HG03097 (cell line): ENCODE data around the gene CRELD2.

ENCODE experiments used
- ATAC-seq: cut with Tn5 transposase; IDR thresholded peaks from one replicate; pipeline ENCODE4 v1.9.1; 2021; ENCODE audit not compliant: unreplicated experiment, low FRiP score

The CRELD2 gene

DNA sequence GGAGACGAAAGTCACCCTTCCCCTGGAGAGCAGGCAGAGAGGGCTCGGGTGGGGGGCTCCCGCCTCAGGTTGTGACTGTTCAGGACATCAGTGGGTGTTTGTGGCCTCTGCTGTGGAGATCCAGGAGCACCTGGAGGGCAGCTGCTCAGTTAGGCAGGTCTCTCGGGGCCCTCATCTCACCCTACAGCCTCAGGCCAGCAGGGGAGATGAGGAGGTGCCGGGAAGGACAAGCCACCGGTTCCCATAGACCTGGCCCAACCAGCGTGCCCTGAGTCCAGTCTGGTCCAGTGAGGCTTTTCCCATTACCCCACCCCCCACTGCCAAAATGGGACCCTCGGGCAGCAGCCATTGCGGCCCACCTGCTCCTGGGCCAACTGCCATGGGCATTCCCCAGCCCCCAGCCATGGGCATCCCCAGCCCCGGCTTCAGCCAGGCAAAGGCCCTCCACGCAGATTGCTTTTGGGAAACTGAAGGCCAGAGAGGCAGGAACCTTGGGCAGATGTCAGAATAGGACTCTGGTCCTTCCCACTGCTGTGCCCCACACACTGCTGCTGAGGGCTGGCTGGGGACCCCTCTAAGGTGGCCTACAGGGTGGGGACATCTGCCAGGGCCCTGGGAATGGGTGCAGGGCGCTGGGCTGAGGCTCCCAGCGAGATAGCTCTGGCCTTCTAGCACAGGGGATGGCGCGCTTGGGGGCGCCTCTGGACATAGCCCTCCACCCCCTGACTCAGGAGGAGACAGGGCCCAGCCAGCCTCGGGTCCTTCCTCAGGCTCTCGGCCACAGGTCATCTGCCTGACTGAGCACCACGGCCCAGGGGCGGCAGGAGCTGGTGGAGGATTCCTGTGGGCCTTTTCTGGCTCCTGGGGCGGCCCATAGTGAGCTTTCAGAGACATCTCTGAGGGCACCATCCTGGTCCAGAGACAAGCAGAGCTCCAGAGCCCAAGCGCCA, 46.9 kb downstream of the CRELD2 start:
- no peak for ATAC-seq

DNA sequence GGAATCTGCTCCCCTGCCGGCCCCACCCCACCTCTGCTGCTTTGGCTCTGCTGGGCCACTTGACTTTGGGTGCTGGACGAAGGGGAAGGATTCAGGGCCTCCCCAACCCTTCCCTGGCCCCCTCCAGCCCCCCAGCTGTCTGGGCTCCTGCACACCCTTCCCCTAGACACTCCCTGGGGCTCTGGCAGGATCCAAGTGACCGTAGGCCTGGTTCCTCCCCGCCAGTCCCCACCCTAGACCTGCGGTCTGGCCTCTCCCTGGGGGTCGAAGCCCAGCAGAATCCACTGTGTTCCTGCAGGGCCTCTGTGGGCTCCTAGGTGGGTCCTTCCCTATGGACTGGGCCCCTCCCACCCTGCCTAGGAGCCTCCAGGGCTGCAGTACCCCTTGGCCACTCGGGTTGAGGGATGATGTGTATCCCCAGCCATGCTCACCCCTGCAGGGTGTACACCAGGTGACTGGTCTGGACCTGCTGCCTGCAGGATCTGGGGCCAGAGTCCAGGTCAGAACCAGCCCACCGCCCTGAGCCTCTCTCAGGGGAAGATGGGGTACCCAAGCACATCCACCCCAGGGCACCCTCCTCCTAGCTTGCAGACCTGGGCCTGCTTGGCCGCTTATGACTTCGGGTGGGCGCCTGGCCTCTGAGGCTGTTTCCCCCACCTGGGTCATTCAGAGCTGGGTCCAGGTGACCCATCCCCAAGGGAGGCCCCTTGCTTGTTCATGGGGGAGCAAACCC, 47.8 kb downstream of the CRELD2 start:
- ATAC-seq = no peak

DNA sequence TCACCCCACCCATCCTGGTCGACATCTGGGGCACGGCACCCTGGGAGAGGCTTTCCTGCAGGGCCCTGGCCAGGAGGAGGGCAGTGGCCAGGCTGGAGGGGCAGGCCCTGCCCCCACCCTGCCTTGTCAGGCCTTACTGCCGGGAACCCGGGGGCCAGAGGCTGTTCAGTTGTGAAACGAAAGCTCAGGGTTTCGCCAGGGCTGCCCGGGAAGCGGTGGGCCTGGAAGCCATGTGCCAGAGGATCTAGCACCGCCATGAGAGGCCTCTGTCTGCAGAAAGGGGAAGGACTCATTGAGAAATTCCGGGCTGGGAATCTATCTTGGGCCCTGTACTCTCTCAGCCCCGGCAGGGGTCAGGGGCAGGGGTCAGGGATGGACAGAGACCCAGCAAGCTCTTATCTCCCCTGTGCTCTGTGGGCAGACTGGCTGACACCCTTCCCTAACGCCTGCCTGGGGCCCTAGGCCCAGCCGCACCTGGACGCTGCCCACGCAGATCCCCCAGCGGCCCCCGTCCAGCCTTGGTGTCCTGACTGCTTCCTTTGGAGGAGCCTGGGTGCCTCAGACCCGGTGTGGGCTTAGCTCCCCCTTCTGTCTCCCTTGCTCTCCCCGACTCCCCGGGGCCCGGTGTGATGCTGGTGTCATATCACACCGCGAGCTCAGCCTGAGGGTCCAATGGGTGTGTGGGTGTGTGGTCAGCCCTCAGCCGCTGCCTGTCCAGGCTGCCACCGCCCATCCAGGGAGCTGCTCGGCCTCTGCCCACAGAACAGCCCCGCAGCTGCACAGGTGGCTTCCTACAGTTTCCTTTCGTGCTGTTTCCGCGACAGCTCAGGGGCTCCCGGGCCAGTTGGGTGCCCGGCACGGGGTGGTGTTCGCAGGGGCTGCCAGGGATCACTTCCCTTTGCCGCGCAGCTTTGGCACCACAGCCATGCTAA, 48.6 kb downstream of the CRELD2 start:
- ATAC-seq = no peak

DNA sequence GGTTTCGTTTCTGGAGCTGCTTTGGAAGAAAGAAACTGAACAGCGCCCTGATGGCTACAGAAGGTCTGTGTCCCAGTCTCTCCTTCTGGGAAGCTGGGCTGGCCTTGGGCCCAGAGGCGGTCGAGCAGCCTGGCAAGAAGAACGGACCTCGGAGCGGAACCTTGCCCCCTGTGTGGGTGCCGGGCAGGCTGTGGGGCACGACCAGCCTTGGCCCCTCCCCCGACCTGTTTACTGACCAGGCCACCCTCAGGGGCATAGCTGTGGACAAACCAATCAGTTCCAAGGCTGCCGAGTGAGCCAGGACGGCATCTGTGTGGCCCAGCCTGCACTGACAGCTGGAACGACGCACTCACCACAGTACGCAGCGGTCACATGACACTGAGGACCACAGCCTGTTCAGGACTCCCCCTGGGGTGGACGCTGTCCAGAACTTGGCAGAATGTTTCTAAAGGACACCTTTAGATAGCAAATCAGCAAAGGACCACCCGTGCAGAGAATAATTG, 49.3 kb downstream of the CRELD2 start:
- ATAC-seq = no peak

DNA sequence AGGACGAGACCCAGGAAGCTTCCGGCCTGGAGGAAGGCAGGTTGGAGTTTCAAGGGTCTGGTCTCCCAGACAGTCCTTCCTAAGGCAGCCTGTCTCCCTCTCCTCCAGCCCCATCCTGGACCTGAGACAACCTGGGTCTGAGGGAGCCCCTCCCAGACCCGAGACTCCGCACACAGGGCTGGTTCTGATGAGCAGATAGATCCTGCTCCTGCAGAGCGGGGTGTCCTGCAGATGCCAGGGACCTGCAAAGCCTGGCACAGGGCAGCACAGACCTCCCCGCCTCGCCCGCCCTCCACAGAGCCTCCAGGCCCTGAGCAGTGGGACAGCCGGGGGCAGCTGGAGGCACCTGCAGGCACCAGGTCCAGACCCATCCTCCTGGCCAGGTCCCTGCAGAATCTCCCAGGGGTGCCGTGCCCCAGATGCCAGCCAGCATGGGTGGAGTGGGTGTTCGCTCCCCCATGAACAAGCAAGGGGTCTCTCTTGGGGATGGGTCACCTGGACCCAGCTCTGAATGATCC, 49.9 kb downstream of the CRELD2 start:
- no peak for ATAC-seq

GRCh38 chr22:49968831-49969661, 50.6 kb downstream of the CRELD2 start:
- no peak for ATAC-seq

- no peak for ATAC-seq
Observed at GRCh38 chr22:49969751-49970527, 51.5 kb downstream of the CRELD2 start.

DNA sequence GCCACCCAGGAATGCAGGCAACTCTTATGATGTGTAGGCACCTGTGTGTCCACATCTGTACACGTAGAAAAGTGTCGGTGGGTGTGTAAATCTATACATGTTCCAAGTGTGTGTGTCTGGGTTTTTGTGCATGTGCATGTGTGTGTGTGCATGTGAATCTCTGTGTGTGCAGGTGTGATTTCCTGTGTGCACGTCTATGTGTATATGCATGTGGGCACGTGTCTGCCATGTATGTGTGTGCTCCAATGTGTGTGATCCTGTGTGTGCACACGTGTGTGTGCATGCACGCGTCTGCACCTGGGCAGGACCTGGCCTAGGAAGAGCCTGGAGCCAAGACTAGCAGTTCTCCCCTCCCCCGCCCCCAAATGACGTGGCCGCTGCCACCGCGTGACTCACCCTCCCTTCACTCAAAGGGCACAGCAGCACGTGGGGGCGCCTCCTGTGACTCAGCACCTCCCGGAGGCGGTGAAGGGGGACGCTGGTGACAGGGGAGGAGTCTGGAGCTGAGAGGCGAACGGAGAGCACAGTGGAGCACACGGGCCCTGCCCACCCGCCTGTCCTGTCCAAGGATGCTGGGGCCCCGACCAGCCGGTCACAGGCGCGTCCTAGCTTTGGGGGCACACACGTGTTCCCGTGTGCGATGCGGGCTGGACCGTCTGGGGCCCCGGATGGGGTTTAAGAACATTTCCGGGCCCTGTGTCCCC, 52.2 kb downstream of the CRELD2 start:
- ATAC-seq = peak; percentile 47

DNA sequence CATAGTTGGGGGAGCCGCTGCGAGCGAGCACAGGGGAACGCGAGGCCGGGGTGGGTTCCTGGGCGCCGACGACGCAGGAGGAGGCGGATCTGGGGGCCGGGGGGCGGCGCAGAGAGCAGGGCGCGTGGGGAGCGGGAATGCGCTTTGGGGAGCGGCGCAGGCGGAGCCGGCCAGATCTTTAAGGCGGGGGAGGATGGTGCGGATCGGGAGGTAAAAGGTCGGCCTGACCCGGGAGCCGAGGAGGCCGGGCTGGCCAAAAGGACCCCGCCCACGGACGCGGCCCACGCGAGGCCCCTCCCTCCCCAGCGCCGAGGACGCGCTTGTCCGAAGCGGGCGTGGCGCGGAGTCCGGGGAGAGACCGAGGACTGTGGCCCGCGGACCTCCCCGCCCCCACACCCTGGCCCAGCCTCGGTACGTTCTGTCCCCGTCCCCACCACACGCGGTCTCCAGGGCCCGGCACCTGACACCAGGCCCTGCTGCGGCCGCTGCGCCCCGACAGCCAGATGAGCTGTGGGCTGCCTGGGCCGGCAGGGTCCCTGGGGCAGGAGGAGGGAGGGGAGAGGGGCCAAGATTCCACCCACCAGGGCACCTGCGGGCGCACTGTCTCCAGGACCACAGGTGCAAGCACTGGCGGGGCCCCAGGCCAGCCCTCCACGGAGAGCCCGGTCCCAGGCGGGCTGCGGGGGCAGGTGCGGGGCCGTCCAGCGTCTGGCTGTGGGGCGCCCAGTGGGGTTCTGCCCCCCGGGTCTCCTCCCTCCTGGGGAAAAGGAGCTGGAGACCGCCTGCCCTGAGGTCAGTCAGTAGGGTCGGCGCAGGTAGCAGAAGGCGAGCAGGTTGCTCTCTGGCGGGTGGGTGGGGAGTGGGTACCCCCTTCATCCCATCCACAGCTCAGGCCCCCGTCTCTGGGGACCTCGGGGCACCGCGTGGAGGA, 53.1 kb downstream of the CRELD2 start:
- ATAC-seq = peak; percentile 12

DNA sequence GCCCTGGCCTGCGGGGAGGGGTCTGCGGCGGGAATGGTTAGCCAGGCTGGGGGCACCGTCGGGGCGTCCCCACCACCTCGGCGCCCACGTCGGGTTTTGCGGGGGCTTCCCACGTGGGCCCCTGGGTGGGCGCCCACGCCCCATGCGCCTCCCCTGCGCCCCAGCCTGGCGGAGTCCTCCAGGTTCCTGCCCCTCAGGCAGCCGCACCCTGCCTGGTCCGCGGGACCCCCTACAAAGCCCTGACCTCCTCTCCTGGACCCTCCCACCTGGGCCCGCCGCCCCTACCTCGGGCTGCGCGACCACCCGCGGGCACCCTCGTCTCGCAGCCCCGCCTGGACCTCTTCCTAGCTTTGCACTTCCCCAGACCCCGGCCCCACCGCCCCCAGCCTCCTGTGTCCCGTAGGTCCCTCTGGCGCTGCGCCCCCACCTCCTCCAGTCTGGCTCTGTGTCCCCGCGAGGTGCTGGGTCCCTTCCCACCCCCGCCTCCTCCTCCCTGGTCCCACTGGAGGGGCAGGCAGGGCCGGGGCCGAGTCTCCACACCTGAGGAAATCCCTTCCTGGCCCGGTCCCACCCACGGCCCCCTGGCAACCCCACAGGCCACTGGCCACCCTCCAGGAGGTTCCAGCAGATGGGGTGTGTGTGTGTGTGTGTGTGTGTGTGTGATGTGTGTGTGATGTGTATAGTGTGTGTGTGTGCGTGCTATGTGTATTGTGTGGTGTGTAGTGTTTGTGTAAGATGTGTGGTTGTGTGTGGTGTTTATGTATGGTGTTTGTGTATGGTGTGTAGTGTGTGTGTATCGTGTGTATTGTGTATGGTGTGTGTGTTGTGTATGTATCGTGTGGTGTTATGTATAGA, 54.0 kb downstream of the CRELD2 start:
- ATAC-seq = no peak

DNA sequence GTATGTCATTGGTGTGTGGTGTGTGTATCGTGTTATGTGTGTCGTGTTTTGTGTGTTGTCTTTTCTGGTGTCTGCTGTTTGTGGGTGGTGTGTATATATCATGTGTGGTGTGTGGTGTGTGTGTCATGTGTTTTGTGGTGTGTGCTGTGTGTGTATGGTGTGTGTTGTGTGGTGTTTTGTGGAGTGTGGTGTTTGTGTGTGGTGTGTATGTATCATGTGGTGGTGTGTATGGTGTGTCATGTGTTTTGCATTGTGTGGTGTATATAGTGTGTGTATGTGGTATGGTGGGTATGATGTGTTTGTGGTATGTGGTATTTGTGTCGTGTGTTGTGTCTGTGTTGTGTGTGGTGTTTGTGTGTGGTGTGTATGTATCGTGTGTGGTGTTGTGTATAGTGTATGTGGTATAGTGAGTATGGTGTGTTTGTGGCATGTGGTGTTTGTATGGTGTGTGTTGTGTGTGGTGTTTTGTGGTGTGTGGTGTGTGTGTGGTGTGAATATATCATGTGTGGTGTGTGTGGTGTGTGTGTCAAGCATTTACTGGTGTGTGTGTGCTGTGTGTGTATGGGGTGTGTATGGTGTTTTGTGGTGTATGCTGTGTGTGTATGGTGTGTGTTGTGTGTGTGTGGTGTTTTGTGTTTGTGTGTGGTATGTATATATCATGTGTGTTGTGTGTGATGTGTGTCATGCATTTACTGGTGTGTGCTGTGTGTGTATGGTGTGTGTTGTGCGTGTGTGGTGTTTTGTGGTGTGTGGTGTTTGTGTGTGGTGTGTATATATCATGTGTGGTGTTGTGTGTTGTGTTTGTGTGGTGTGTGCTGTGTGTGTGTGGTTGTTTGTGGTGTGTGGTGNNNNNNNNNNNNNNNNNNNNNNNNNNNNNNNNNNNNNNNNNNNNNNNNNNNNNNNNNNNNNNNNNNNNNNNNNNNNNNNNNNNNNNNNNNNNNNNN, 54.9 kb downstream of the CRELD2 start:
- ATAC-seq = no peak

DNA sequence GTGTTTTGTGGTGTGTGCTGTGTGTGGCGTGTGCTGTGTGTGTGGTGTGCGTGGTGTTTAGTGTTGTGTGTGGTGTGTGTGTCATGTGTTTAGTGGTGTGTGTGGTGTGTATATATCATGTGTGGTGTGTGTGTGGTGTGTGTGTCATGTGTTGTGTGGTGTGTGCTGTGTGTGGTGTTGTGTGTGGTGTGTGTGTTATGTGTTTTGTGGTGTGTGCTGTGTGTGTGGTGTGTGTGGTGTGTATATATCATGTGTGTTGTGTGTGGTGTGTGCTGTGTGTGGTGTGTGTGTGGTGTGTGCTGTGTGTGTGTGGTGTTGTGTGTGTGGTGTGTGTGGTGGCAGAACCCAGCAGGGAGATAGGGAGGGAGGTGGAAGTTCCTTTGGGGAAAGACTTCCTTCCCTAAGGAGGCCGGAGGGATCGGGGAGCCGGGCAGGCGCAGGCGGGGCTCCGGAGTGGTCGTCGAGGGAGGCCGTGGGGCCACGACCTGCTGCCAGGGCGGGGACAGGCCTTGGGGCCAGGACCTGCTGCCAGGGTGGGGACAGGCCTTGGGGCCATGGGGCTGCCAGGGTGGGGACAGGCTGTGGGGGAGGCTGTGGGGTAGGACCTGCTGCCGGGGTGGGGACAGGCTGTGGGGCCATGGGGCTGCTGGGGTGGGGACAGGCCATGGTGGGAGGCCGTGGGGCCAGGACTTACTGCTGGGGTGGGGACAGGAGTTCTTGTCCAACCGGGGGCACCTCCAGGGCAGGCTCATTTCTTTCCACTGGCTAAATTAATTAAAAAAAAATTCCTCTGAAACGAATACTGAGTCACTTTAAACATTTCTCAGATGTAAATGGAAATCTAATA, 57.3 kb downstream of the CRELD2 start:
- no peak for ATAC-seq

GRCh38 chr22:49976439-49977175, 58.2 kb downstream of the CRELD2 start:
- ATAC-seq = no peak
